Stimulated activated CD8-positive, alpha-beta memory T cell treated with anti-CD3 and anti-CD28 coated beads, Interleukin-12 subunit alpha, Interleukin-12 subunit beta, amount 100 ng/mL, for 24 hours (primary cell): Measurements from ENCODE around the gene RARG.
"Not testable (repeated sequence)": the region's sequence is repeated elsewhere in the genome, so short reads cannot be mapped to it uniquely, and the experiment has no call there.

Experiments
- DNase-seq: peaks from one replicate; pipeline ENCODE4 v3.0.0-alpha.2; 2020; ENCODE audit errors: extremely low read depth

Gene RARG

DNA sequence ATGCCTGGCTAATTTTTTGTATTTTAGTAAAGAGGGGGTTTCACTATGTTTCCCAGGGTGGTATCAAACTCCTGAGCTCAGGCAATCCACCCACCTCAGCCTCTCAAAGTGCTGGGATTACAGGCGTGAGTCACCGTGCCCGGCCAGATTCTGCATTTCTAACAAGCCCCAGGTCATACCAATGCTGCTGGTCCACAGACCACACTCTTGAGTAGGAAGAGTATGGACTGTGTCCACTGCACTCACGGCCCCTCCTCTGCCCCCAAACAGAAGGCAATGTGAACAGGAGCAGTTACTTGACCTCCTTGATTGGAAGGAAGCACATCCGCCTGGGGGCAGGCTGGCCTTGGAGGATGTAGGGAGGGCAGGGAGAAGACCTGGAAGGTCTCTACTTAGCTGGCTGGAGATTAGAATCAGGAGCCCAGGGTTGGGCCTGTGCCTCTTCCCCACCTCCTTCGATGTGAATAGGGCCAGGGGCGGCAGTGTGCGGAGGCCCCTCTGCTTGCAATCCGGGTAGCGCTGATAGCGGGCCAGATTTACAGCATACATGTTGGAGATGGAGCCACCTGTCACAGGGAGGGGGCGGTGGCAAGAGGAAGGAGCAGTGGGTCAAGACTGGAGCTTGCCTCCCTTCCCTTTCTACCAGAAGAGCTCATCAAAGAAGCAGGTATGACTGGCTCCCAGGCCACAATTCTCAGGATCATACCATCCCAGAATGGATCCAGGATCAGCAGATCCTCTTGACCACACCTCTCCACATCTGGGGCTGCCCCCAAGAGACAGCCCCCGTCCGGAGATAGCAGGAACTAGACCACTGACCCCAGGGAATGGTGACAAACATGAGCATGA is 60.9 kb downstream of the RARG start:
- no peak for DNase-seq

- no peak for DNase-seq
Measured at GRCh38 chr12:53170215-53170614, 61.8 kb downstream of the RARG start.

GRCh38 chr12:53169644-53170043 is 62.4 kb downstream of the RARG start:
- DNase-seq = no peak

DNA sequence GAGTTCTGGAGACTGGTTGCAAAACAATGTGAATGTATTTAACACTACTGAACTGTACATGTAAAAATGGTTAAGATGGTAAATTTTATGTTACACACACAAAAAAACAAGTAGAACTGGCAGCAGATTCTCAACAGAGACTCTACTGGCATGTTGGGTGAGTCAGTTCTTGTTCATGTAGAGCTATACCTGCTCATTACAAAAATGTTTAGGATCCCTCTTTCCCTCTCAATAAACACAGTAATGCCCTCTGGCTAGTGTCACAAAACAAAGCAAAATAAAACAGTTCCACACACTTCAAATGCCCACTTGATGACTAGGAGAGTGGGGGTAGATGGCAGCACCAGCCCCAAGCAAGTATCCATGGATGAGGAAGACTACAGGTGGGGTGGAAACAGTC is 65.2 kb downstream of the RARG start:
- no peak for DNase-seq

- not testable (repeated sequence) for DNase-seq
Measured at GRCh38 chr12:53163008-53163407, 69.0 kb downstream of the RARG start.

- no peak for DNase-seq
Measured at GRCh38 chr12:53161119-53161911, 70.7 kb downstream of the RARG start.

DNA sequence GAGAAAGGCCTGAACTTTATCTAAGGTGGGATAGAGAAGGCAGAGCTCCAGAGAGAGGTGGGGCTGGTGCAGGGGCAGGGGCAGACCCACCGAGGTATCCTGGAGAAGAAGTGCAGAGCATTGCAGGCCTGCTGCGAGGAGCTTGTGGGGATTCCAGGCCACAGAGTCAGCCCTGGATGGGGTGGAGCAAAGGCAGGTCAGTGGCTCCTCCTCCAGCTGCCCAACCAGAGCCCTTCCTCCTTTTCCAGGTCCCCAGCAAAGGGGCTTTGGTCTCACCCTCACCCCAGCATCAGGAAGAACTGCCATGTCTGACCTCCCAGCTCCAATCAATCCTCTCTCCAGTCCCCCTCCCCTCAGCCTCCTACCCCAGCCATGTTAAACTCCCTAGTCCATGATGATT is 71.3 kb downstream of the RARG start:
- no peak for DNase-seq
